Left kidney (tissue), 2 donors: ENCODE data around the gene TXNDC16. TPM values are rescaled to one million over a fixed set of nuclear protein-coding genes. Genes with fewer than 3 reads are reported as not detected.

Source experiments
- DNase-seq: peaks from one replicate; pipeline ENCODE4 v3.0.0-alpha.2; 2013
- polyA plus RNA-seq: library from polyadenylated mRNA; unstranded; fragments of 120-200 nt; gene quantifications from one replicate; pipeline ENCODE4 v1.2.1, GENCODE V29; 2013; ENCODE audit not compliant: insufficient read length

TXNDC16 gene
- polyA plus RNA-seq, 1 donor, result 23.7 TPM

GRCh38 chr14:52455291-52456088 lies 96.8 kb downstream of the TXNDC16 start:
- no peak for DNase-seq

- DNase-seq, result no peak
Observed at GRCh38 chr14:52447236-52447635, 105.1 kb downstream of the TXNDC16 start.

GRCh38 chr14:52446355-52446754 lies 106.0 kb downstream of the TXNDC16 start:
- no peak for DNase-seq

- no peak for DNase-seq
Observed at GRCh38 chr14:52443506-52443905, 108.8 kb downstream of the TXNDC16 start.

GRCh38 chr14:52442602-52443001 lies 109.7 kb downstream of the TXNDC16 start:
- DNase-seq, result no peak

- no peak for DNase-seq
Observed at GRCh38 chr14:52442166-52442565, 110.1 kb downstream of the TXNDC16 start.

- DNase-seq, result no peak
Observed at GRCh38 chr14:52439476-52439875, 112.8 kb downstream of the TXNDC16 start.

GRCh38 chr14:52434955-52435354 lies 117.3 kb downstream of the TXNDC16 start:
- DNase-seq, result no peak

GRCh38 chr14:52430474-52430873 lies 121.8 kb downstream of the TXNDC16 start:
- DNase-seq, result no peak

- DNase-seq, result no peak
Observed at GRCh38 chr14:52429451-52429850, 122.9 kb downstream of the TXNDC16 start.

- DNase-seq, result no peak
Observed at GRCh38 chr14:52427460-52427859, 124.8 kb downstream of the TXNDC16 start.

GRCh38 chr14:52422650-52423356 lies 129.5 kb downstream of the TXNDC16 start:
- DNase-seq, result no peak

GRCh38 chr14:52417139-52417538 lies 135.2 kb downstream of the TXNDC16 start:
- DNase-seq, result no peak

- peak; percentile 45 for DNase-seq
Observed at GRCh38 chr14:52413729-52414408, 138.4 kb downstream of the TXNDC16 start.

- DNase-seq, result no peak
Observed at GRCh38 chr14:52412426-52412825, 139.9 kb downstream of the TXNDC16 start.

GRCh38 chr14:52405314-52405713 lies 147.0 kb downstream of the TXNDC16 start:
- DNase-seq, result no peak

GRCh38 chr14:52402812-52403526 lies 149.3 kb downstream of the TXNDC16 start:
- no peak for DNase-seq

- no peak for DNase-seq
Observed at GRCh38 chr14:52400846-52401245, 151.5 kb downstream of the TXNDC16 start.

GRCh38 chr14:52399921-52400595 lies 152.2 kb downstream of the TXNDC16 start:
- DNase-seq, result peak; percentile 65

- DNase-seq, result peak; percentile 43
Observed at GRCh38 chr14:52399104-52399503, 153.2 kb downstream of the TXNDC16 start.

GRCh38 chr14:52397844-52398243 lies 154.5 kb downstream of the TXNDC16 start:
- DNase-seq, result no peak

GRCh38 chr14:52395728-52396127 lies 156.6 kb downstream of the TXNDC16 start:
- no peak for DNase-seq
